ENCODE measurements around the gene BRSK1.

The BRSK1 gene

DNA sequence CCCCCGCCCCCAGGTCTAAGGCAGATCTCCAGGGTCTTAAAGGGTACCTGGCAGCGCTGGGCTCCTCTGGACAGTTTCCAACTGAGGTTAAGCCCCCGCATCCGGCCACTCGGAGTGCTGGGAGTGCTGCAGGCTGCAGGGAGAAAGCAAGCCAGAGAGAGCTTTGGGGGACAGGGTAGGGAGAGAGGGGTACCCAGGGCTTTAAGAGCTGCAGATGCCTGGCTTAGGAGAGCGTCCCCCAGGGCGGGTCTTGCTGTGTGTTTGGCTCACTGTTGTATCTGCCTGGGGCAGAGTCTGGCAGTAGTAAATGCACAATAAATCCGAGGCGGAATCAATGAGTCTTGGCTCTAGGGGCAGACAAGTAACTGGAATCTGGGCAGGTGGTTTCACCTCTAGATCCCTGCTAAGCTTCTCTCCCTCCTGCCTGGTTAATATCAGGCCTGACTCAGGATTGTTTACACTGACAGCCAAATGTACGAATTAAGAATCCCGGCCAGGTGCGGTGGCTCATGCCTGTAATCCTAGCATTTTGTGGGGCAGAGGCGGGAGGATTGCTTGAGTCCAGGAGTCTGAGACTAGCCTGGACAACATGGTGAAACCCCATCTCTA is 71.5 kb downstream of the BRSK1 start:
- no peak for FAIRE-seq

DNA sequence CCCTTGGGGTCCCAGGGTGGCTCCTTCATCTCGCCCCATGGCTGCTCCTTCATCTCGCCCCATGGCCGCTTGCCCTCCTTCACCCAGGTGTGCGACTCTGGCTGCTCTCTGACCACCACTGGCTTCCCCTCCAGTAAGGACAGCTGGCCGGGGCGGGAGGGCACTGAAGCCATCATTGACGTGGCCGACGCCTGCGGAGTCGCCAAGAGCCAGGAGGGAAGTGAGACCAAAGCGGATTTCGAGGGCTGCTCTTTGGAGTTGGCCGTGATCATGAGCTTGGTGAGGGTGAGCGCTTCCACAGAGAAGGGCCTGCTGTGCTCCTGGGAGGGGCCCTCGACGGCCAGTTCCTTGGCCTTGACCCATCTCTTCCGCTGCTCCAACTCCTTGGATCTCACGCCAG is 74.7 kb downstream of the BRSK1 start:
- FAIRE-seq, result no peak

DNA sequence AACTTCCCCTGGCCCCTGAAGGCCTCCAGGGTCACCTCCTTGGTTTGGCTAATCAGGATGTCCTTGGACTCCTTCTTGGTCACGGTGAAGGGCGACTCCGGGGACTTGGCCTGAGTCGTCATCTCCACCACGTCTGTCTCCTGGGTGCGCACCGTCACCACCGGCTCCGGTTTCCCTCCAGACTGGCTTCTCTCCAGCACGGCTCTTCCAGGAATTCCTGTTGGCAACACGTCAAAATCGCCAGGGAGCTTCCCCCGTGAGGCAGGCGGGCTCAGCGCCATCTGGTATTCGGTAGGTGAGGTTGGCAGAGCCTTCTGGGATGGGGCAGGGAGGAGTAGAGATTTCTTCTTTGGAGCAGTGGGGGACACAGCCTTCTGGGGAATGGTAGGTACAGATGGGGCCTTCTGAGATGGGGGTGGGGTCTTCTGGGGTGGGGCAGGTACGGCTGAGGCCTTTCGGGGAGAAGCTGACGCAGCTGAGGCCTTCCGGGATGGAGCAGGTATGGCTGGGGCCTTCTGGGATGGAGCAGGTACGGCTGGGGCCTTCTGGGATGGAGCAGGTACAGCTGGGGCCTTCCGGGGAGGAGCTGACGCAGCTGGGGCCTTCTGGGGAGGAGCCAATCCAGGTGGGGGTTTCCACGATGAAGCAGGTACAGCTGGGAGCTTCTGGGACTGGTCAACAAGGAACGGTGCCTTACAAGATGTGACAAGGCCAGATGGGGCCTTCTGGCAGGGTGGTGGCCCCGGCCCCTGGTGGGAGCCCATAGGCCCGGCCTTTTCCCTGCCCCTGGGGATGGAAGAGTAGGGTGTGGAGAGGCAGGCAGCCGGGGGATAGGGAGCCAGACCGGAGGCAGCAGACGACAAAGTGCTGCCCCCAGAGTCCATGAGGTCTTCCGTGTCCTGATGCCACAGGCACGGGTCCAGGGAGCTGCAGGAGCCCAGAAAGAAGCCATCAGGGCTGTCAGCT is 75.4 kb downstream of the BRSK1 start:
- no peak for FAIRE-seq

DNA sequence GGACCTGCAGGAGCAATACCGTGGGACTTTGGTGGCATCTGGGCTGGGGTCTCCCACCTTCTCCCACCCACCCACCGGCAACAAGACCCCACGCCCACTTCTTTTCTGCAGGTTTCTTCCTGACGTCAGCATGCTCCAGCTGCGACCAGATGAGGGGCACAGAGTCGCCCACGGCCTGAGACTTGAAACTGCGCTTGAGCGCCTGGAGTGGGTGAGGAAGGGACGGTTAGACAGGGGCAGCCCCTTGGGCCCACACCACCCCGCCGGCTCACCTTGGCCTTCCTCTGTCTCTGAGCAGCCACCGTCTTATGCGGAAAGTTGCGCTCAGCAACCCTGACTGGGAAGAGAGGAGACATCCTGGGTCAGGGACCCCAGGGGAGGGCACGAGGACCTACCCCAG is 77.1 kb downstream of the BRSK1 start:
- FAIRE-seq, result no peak
